HG03175 (cell line): ENCODE data around the gene XG.
"Not testable (repeated sequence)": the region's sequence is repeated elsewhere in the genome, so short reads cannot be mapped to it uniquely, and the experiment has no call there.

Source experiments
- ATAC-seq: cut with Tn5 transposase; IDR thresholded peaks from one replicate; pipeline ENCODE4 v1.9.1; 2021; ENCODE audit warnings: mild to moderate bottlenecking, moderate library complexity; ENCODE audit not compliant: unreplicated experiment

The XG gene

GRCh38 chrX:2732649-2733048 is 19.2 kb upstream of the XG start:
- ATAC-seq: no peak

GRCh38 chrX:2733286-2733685 is 18.6 kb upstream of the XG start:
- ATAC-seq: no peak

- no peak for ATAC-seq
These were observed 16.6 kb upstream of the XG start for GRCh38 chrX:2735270-2735669.

- no peak for ATAC-seq
These were observed 11.2 kb upstream of the XG start for GRCh38 chrX:2740672-2741071.

GRCh38 chrX:2741386-2741785 is 10.5 kb upstream of the XG start:
- ATAC-seq: no peak

GRCh38 chrX:2746250-2746649 is 5.6 kb upstream of the XG start:
- ATAC-seq: not testable (repeated sequence)

GRCh38 chrX:2748171-2748814 is 3.5 kb upstream of the XG start:
- no peak for ATAC-seq

- no peak for ATAC-seq
These were observed 3.0 kb upstream of the XG start for GRCh38 chrX:2748815-2749188.

- no peak for ATAC-seq
These were observed 549 bp upstream of the XG start for GRCh38 chrX:2751291-2751690.

GRCh38 chrX:2752441-2752840 is 601 bp downstream of the XG start:
- not testable (repeated sequence) for ATAC-seq

- not testable (repeated sequence) for ATAC-seq
These were observed 3.4 kb downstream of the XG start for GRCh38 chrX:2755163-2755715.

- no peak for ATAC-seq
These were observed 4.7 kb downstream of the XG start for GRCh38 chrX:2756548-2756947.

- no peak for ATAC-seq
These were observed 9.4 kb downstream of the XG start for GRCh38 chrX:2761246-2761645.

GRCh38 chrX:2762671-2763070 is 10.8 kb downstream of the XG start:
- not testable (repeated sequence) for ATAC-seq

GRCh38 chrX:2764766-2765548 is 13.1 kb downstream of the XG start:
- ATAC-seq: not testable (repeated sequence)

GRCh38 chrX:2765549-2765830 is 13.7 kb downstream of the XG start:
- ATAC-seq: no peak

- ATAC-seq: no peak
These were observed 15.1 kb downstream of the XG start for GRCh38 chrX:2766906-2767305.

- no peak for ATAC-seq
These were observed 16.0 kb downstream of the XG start for GRCh38 chrX:2767631-2768455.

- no peak for ATAC-seq
These were observed 17.8 kb downstream of the XG start for GRCh38 chrX:2769615-2770014.

GRCh38 chrX:2773166-2774055 is 21.6 kb downstream of the XG start:
- not testable (repeated sequence) for ATAC-seq

GRCh38 chrX:2774057-2774456 is 22.2 kb downstream of the XG start:
- no peak for ATAC-seq
